Uterus (tissue), 4 donors: Measurements from ENCODE around the gene TNIP1. TPM values are rescaled to one million over a fixed set of nuclear protein-coding genes. Genes with fewer than 3 reads are reported as not detected.

Experiments
- DNase-seq, 2 donors: peaks; one replicate each; pipeline ENCODE4 v3.0.0-alpha.2; 2019 to 2020
- H3K27ac ChIP-seq, 2 donors: fragments of 200-600 bp; sonication (generic); 1 replicate in 1 of 2; 2 replicates in 1 of 2; pipeline ENCODE4 v1.5.1; 2016 to 2018
- H3K27me3 ChIP-seq, 2 donors: fragments of 200-600 bp; sonication (generic); one replicate each; pipeline ENCODE4 v1.5.1; 2018 to 2019; ENCODE audit warnings: control low read depth in 1 of 2
- H3K36me3 ChIP-seq, 2 donors: fragments of 200-600 bp; sonication (generic); one replicate each; pipeline ENCODE4 v1.5.1; 2019; ENCODE audit warnings: control low read depth in 1 of 2
- H3K4me1 ChIP-seq, 2 donors: fragments of 200-600 bp; sonication (generic); one replicate each; pipeline ENCODE4 v1.5.1; 2018 to 2019; ENCODE audit warnings: control low read depth in 1 of 2
- H3K4me3 ChIP-seq, 2 donors: fragments of 200-600 bp; sonication (generic); 1 replicate in 1 of 2; 2 replicates in 1 of 2; pipeline ENCODE4 v1.5.1; 2018 to 2019; ENCODE audit warnings: mild to moderate bottlenecking in 1 of 2
- H3K9me3 ChIP-seq, 2 donors: fragments of 200-600 bp; sonication (generic); one replicate each; pipeline ENCODE4 v1.5.1; 2019; ENCODE audit warnings: control low read depth in 1 of 2
- CTCF ChIP-seq, 4 experiments: fragments of 200-600 bp in 2 of 4; fragments of 450-650 bp in 2 of 4; sonication (generic) in 2 of 4; IDR thresholded peaks; one replicate each; pipeline ENCODE4 v1.5.1; 2016 to 2019; ENCODE audit warnings: antibody characterized with exemption in 4 of 4, mild to moderate bottlenecking in 2 of 4, moderate library complexity in 1 of 4
- POLR2A ChIP-seq, 2 donors: fragments of 450-650 bp; IDR thresholded peaks; one replicate each; pipeline ENCODE4 v1.6.1; 2016; ENCODE audit warnings: antibody characterized with exemption in 2 of 2, mild to moderate bottlenecking in 1 of 2, moderate library complexity in 1 of 2
- intact Hi-C: fragments of 100-400 bp; cut with DNase I; formaldehyde crosslinking; loops from one replicate; pipeline ENCODE4 v1.15.1; 2023; ENCODE audit warnings: low total_unique reads
- total RNA-seq, 4 donors: library from RNA; depleted of rRNA in 3 of 4; stranded (reverse); fragments of >200 nt in 3 of 4; gene quantifications; one replicate each; pipeline versions ENCODE4 v1.1.0 to v1.2.4, GENCODE V29; 2014 to 2023
- donor health status: DM: yes; HTN: yes; CAD: no.

The TNIP1 gene
- total RNA-seq, 4 donors from 2014 or later = 35.6 to 70.8 (median 50.7) TPM

- H3K4me1 ChIP-seq = peaks cover 0 to 15% of the 10 kb centered on the region in 2 donors
These were observed 3.4 kb downstream of the TNIP1 start for GRCh38 chr5:151077419-151077818.

GRCh38 chr5:151076616-151077015 lies 4.2 kb downstream of the TNIP1 start:
- TF ChIP-seq CTCF (IDR thresholded peaks at IDR 0.05) (no peak), POLR2A (IDR thresholded peaks at IDR 0.05) (no peak)
- Histone ChIP-seq H3K4me3 (no peak overlapping the region), H3K36me3 (no peaks in the 10 kb centered on the region), H3K27me3 (no peaks in the 10 kb centered on the region), H3K27ac (no peak overlapping the region), H3K9me3 (no peaks in the 10 kb centered on the region), H3K4me1 (peaks cover 0 to 15% of the 10 kb centered on the region in 2 donors)
- DNase-seq = no peak
- intact Hi-C loops = no loop called here

More at GRCh38 chr5:151077419-151077818, 3.4 kb downstream of the TNIP1 start:
- TF ChIP-seq POLR2A (IDR thresholded peaks at IDR 0.05) (no peak), CTCF (IDR thresholded peaks at IDR 0.05) (no peak)
- Histone ChIP-seq H3K36me3 (no peaks in the 10 kb centered on the region), H3K4me3 (no peak overlapping the region), H3K27ac (no peak overlapping the region), H3K27me3 (no peaks in the 10 kb centered on the region), H3K9me3 (no peaks in the 10 kb centered on the region)
- intact Hi-C loops = no loop called here
- no peak for DNase-seq

- no peak for DNase-seq
- Histone ChIP-seq H3K4me3 (no peak overlapping the region), H3K27me3 (no peaks in the 10 kb centered on the region), H3K4me1 (peaks cover 0 to 15% of the 10 kb centered on the region in 2 donors), H3K36me3 (no peaks in the 10 kb centered on the region), H3K9me3 (no peaks in the 10 kb centered on the region), H3K27ac (no peak overlapping the region)
- intact Hi-C loops = no loop called here
- TF ChIP-seq CTCF (IDR thresholded peaks at IDR 0.05) (no peak), POLR2A (IDR thresholded peaks at IDR 0.05) (no peak)
These were observed 5.0 kb downstream of the TNIP1 start for GRCh38 chr5:151075698-151076331.

- Histone ChIP-seq H3K9me3 (no peaks in the 10 kb centered on the region), H3K27ac (no peak overlapping the region), H3K4me1 (peaks cover 0 to 10% of the 10 kb centered on the region in 2 donors), H3K27me3 (no peaks in the 10 kb centered on the region), H3K36me3 (no peaks in the 10 kb centered on the region), H3K4me3 (no peak overlapping the region)
- DNase-seq = no peak
- no peak for TF ChIP-seq POLR2A (IDR thresholded peaks at IDR 0.05)
- no peak for TF ChIP-seq CTCF (IDR thresholded peaks at IDR 0.05)
- intact Hi-C loops = no loop called here
These were observed 6.3 kb downstream of the TNIP1 start for GRCh38 chr5:151074557-151074956.

GRCh38 chr5:151073280-151073679 lies 7.6 kb downstream of the TNIP1 start:
- no peak for DNase-seq
- Histone ChIP-seq H3K36me3 (no peaks in the 10 kb centered on the region), H3K27ac (no peak overlapping the region), H3K4me1 (peaks cover 0 to 7% of the 10 kb centered on the region in 2 donors), H3K9me3 (no peaks in the 10 kb centered on the region), H3K27me3 (no peaks in the 10 kb centered on the region), H3K4me3 (no peak overlapping the region)
- TF ChIP-seq CTCF (IDR thresholded peaks at IDR 0.05) (no peak), POLR2A (IDR thresholded peaks at IDR 0.05) (no peak)
- intact Hi-C loops = no loop called here
